Caco-2 (cell line): ENCODE measurements around the gene LRRC73. TPM values are rescaled to one million over a fixed set of nuclear protein-coding genes. Genes with fewer than 3 reads are reported as not detected.
A peak's percentile ranks its signal among the peaks of the same experiment; 100 is the strongest.

Experiments
- BruUV-seq: library from RNA; stranded (reverse); fragments of 400-500 nt; replicated peaks from 2 replicates; lab custom pipeline; 2021; lab: Mats Ljungman, UMichigan
- CTCF ChIA-PET: fragments of 300-600 bp; sonication (Branson Sonifier 250); formaldehyde crosslinking; loops from one replicate; lab custom pipeline; 2022; ENCODE audit warnings: antibody characterized with exemption; lab: Charles Lee
- POLR2A ChIA-PET: fragments of 300-600 bp; sonication (Branson Sonifier 250); formaldehyde crosslinking; loops from one replicate; lab custom pipeline; 2022; ENCODE audit warnings: antibody characterized with exemption; lab: Charles Lee
- DNase-seq, 2 experiments: peaks; one replicate each; pipeline versions ENCODE4 v3.0.0 to v3.0.0-alpha.2; 2020 to 2022
- H3K27me3 ChIP-seq: replicated peaks from 2 replicates; pipeline ENCODE4 v1.6.0; 2011; ENCODE audit warnings: low read length; ENCODE audit not compliant: control insufficient read depth, insufficient read depth
- H3K36me3 ChIP-seq: 2 replicates; pipeline ENCODE4 v1.5.1; 2011; ENCODE audit warnings: low read length; ENCODE audit not compliant: control insufficient read depth, insufficient read depth
- H3K4me1 ChIP-seq: fragments of 250-450 bp; sonication (Bioruptor Pico); 2 replicates; pipeline ENCODE4 v1.5.1; 2020; ENCODE audit warnings: mild to moderate bottlenecking
- H3K4me3 ChIP-seq: 2 replicates; pipeline ENCODE4 v1.5.1; 2011; ENCODE audit warnings: low read depth, mild to moderate bottlenecking, control low read depth, low read length
- H3K9me3 ChIP-seq: fragments of 250-450 bp; sonication (Bioruptor Pico); 2 replicates; pipeline ENCODE4 v1.5.1; 2020; ENCODE audit warnings: mild to moderate bottlenecking, moderate library complexity
- H3K27ac Mint-ChIP-seq: one replicate; pipeline ENCODE4 v1.8.0; 2022; ENCODE audit warnings: mixed read lengths; ENCODE audit not compliant: unreplicated experiment
- H3K27me3 Mint-ChIP-seq: one replicate; pipeline ENCODE4 v1.8.0; 2022; ENCODE audit warnings: mixed read lengths; ENCODE audit not compliant: insufficient read depth, unreplicated experiment
- H3K36me3 Mint-ChIP-seq: one replicate; pipeline ENCODE4 v1.8.0; 2022; ENCODE audit warnings: mild to moderate bottlenecking, mixed read lengths; ENCODE audit not compliant: insufficient read depth, unreplicated experiment
- H3K4me1 Mint-ChIP-seq: one replicate; pipeline ENCODE4 v1.8.0; 2022; ENCODE audit warnings: low read depth, mixed read lengths; ENCODE audit not compliant: unreplicated experiment
- H3K4me3 Mint-ChIP-seq: one replicate; pipeline ENCODE4 v1.8.0; 2022; ENCODE audit warnings: mild to moderate bottlenecking, moderate library complexity, mixed read lengths; ENCODE audit not compliant: unreplicated experiment
- H3K9me3 Mint-ChIP-seq: one replicate; pipeline ENCODE4 v1.8.0; 2022; ENCODE audit warnings: mixed read lengths; ENCODE audit not compliant: unreplicated experiment
- CTCF ChIP-seq, 2 experiments: fragments of 200-600 bp in 1 of 2; IDR thresholded peaks; 1 replicate in 1 of 2; 2 replicates in 1 of 2; pipeline versions ENCODE4 v1.5.1 to v1.8.0; 2011 to 2022; ENCODE audit warnings: antibody characterized with exemption in 1 of 2, control low read depth in 1 of 2, inconsistent platforms in 1 of 2, low read depth in 1 of 2, low read length in 1 of 2, mild to moderate bottlenecking in 1 of 2, moderate library complexity in 1 of 2; ENCODE audit not compliant: insufficient read depth in 1 of 2, severe bottlenecking in 1 of 2, unreplicated experiment in 1 of 2
- intact Hi-C: fragments of 100-400 bp; cut with micrococcal nuclease; formaldehyde crosslinking; loops from one replicate; pipeline ENCODE4 v1.10.0; 2022; ENCODE audit not compliant: unreplicated experiment
- total RNA-seq: library from RNA; stranded (reverse); gene quantifications from 2 replicates; pipeline ENCODE4 v1.2.3, GENCODE V29; 2022

The LRRC73 gene
- total RNA-seq, 1 experiment from 2014 or later, result 0.14 TPM

- TF ChIP-seq CTCF (IDR thresholded peaks at IDR 0.05; ENCODE audit: insufficient read depth in 1 of 2, low read depth in 1 of 2, low read length in 1 of 2, severe bottlenecking in 1 of 2, unreplicated experiment in 1 of 2), result peak; percentile 49 to 70
- intact Hi-C loops, result loop anchor here (1.0 kb wide), 1 partner anchor 42 kb away; no protein-coding TSS in a partner anchor
- Histone ChIP-seq H3K4me1 (peaks cover 37% of the 10 kb centered on the region), H3K36me3 (peaks cover 3% of the 10 kb centered on the region; the same call in 1 of the 2 replicates), H3K27me3 (no peaks in the 10 kb centered on the region), H3K9me3 (no peaks in the 10 kb centered on the region), H3K4me3 (no peak overlapping the region)
- no TSS peak for BruUV-seq
- no peaks in the 10 kb centered on the region for H3K27me3 Mint-ChIP-seq
- POLR2A ChIA-PET, result interaction anchor here (0.5 to 1.0 kb wide), 3 partner anchors 10 to 127 kb away, joined by 3 to 4 read pairs (median 3); partner anchors contain the start of gene ZNF318
- peaks cover 20% of the 10 kb centered on the region for H3K4me1 Mint-ChIP-seq
- DNase-seq, result peak; percentile 66 to 73
- H3K36me3 Mint-ChIP-seq, result peaks cover 21% of the 10 kb centered on the region
- CTCF ChIA-PET, result interaction anchor here (0.8 to 2.4 kb wide), 11 partner anchors 10 to 233 kb away, joined by 3 to 19 read pairs (median 5); partner anchors contain the start of genes ABCC10, DLK2, TJAP1 and ZNF318
- no peaks in the 10 kb centered on the region for H3K9me3 Mint-ChIP-seq
- H3K4me3 Mint-ChIP-seq, result no peak overlapping the region
- no peak overlapping the region for H3K27ac Mint-ChIP-seq
Observed at GRCh38 chr6:43496370-43497128, 13.6 kb downstream of the LRRC73 start.

GRCh38 chr6:43495409-43495941, 14.7 kb downstream of the LRRC73 start:
- intact Hi-C loops, result no loop called here
- Mint-ChIP-seq H3K27me3 (no peaks in the 10 kb centered on the region), H3K4me1 (peaks cover 20% of the 10 kb centered on the region), H3K4me3 (no peak overlapping the region), H3K27ac (peak overlapping the region; percentile 30), H3K9me3 (no peaks in the 10 kb centered on the region), H3K36me3 (peaks cover 21% of the 10 kb centered on the region)
- DNase-seq, result no peak
- peak in 1 of 2 experiments; percentile 21 for TF ChIP-seq CTCF (IDR thresholded peaks at IDR 0.05; ENCODE audit: insufficient read depth in 1 of 2, low read depth in 1 of 2, low read length in 1 of 2, severe bottlenecking in 1 of 2, unreplicated experiment in 1 of 2)
- POLR2A ChIA-PET, result no interaction called here
- CTCF ChIA-PET, result interaction anchor here (1.4 to 2.4 kb wide), 4 partner anchors 11 to 126 kb away, joined by 6 to 19 read pairs (median 10); partner anchors contain the start of genes DLK2 and ZNF318
- no peaks in the 10 kb centered on the region for H3K27me3 ChIP-seq
- no peaks in the 10 kb centered on the region for H3K9me3 ChIP-seq
- no peak overlapping the region for H3K4me3 ChIP-seq
- peaks cover 37% of the 10 kb centered on the region for H3K4me1 ChIP-seq
- H3K36me3 ChIP-seq, result peaks cover 3% of the 10 kb centered on the region; the same call in 1 of the 2 replicates
- no TSS peak for BruUV-seq

GRCh38 chr6:43494766-43495165, 15.4 kb downstream of the LRRC73 start:
- no peaks in the 10 kb centered on the region for H3K27me3 ChIP-seq
- CTCF ChIA-PET, result no interaction called here
- TF ChIP-seq CTCF (IDR thresholded peaks at IDR 0.05; ENCODE audit: insufficient read depth in 1 of 2, low read depth in 1 of 2, low read length in 1 of 2, severe bottlenecking in 1 of 2, unreplicated experiment in 1 of 2), result no peak
- H3K27ac Mint-ChIP-seq, result no peak overlapping the region
- H3K4me3 Mint-ChIP-seq, result no peak overlapping the region
- H3K9me3 Mint-ChIP-seq, result no peaks in the 10 kb centered on the region
- H3K36me3 ChIP-seq, result peaks cover 2% of the 10 kb centered on the region; the same call in 1 of the 2 replicates
- peaks cover 37% of the 10 kb centered on the region for H3K4me1 ChIP-seq
- peaks cover 20% of the 10 kb centered on the region for H3K4me1 Mint-ChIP-seq
- no peak overlapping the region for H3K4me3 ChIP-seq
- H3K36me3 Mint-ChIP-seq, result peaks cover 21% of the 10 kb centered on the region
- no TSS peak for BruUV-seq
- no peak for DNase-seq
- intact Hi-C loops, result no loop called here
- H3K27me3 Mint-ChIP-seq, result no peaks in the 10 kb centered on the region
- no peaks in the 10 kb centered on the region for H3K9me3 ChIP-seq
- POLR2A ChIA-PET, result no interaction called here
